ENCODE measurements around the gene SYNCRIP.

- TF ChIP-seq POLR2A (IDR thresholded peaks at IDR 0.05) (no peak), CTCF (IDR thresholded peaks at IDR 0.05) (no peak)
Measured at GRCh38 chr6:85580118-85580877, 62.4 kb downstream of the SYNCRIP start.
